Amygdala (tissue), 56 donors: Measurements from ENCODE around the gene KRTAP10-9.
"Not testable (repeated sequence)": the region's sequence is repeated elsewhere in the genome, so short reads cannot be mapped to it uniquely, and the experiment has no call there.

Experiments
- DNase-seq, 56 donors: peaks; one replicate each; lab custom pipeline; 2025; lab: John Stamatoyannopoulos, UW

Gene KRTAP10-9

GRCh38 chr21:44594406-44594916 lies 32.4 kb upstream of the KRTAP10-9 start:
- no peak for DNase-seq

DNA sequence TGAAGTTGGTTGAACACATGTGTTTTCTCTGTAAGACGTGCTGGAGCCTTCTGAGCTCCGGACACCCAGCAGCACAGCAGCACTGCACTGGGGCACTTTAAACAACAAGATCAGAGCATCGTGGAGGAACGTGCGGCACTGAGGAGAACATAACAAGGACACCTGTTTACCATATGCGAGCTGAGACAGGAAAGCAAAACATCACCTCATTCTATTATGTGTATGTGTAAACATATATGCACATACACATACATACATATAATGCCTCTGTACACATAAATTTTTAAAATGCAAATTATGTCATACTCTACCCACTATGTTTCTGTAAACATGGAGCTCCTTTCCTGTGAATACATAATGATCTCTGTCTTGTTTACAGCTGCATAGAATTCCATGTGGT lies 31.4 kb upstream of the KRTAP10-9 start:
- DNase-seq, result no peak

DNA sequence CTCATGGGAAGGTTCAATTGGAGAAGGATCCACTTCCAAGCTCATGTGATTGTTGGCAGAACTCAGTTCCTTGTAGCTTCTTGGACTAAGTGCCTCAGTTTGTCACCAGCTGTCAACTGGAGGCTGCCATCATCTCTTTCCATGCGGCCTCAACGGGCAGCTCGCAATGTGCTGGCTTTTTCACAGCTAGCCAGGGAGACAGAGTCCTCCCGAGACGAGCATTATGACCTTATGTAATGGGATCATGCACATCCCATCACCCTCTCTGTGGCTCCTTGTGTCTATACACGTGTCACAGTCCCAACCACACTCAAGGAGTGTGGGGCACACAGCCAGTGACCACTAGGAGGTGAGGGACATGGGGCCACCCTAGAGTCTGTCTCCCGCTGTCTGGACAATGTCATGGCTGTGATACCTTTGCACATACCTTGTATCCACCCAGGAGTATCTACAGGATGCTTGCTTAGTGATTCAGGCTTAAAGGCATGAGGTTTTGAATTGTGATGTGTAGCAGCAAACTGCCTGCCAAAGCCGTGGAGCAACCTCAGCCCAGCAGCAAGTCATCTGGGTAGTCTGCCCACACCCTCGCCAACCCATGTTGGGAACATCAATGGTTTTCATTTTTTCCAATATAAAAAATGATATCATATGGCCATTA lies 30.7 kb upstream of the KRTAP10-9 start:
- no peak for DNase-seq

DNA sequence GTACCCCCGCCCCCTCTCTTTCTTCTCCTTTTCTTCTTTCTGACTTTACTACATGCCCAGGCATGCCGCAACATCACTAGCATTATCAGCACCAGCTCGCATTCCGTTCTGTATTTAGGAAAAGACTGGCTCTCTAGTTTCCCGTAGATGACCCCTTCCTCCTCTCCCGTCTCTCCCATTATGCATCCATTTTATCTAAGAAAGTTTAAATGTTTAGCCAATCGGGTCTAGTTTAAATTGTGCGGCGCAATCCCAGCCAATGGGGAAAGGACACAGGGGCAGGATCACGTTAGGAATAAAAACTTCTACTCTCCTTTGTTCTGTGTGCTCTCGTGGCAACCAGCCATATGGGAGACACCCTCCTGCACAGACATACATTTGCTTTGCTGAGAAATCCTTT lies 28.8 kb upstream of the KRTAP10-9 start:
- DNase-seq, result no peak

DNA sequence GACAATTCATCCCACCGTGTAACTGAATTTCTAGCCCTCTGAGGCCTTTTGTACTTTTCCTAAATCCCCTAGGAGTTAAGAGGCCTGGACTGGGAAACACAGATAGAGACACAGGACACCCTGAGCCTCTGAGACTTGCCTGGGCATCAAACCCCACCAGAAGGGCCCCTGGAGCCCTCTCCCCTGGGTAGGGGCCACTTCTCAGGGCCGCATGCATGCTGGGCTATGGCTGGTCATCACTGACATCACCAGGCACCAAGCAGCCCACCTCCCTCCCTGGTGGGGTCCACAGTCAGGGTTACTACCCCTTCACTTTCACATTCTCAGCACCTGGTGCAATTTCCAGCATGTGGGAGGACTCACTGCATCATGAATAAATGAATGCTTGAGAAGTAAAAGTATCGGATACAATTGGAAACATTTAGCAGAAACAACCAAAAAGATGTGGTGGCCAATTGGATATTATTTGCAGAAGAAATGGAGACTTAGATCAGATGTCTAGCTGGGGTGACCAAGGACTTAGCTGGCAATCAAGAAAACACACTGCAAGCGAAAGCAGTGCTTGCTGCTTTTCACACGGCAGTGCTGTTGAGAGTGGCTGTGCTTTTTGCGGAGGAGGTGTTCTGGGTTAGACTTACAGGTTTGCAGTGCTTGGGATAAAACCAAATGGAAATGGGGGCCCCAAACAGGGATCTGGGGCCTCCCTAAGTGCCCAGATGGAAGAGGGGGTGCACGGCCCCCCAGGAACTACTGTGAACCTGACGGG lies 27.4 kb upstream of the KRTAP10-9 start:
- DNase-seq, result no peak

DNA sequence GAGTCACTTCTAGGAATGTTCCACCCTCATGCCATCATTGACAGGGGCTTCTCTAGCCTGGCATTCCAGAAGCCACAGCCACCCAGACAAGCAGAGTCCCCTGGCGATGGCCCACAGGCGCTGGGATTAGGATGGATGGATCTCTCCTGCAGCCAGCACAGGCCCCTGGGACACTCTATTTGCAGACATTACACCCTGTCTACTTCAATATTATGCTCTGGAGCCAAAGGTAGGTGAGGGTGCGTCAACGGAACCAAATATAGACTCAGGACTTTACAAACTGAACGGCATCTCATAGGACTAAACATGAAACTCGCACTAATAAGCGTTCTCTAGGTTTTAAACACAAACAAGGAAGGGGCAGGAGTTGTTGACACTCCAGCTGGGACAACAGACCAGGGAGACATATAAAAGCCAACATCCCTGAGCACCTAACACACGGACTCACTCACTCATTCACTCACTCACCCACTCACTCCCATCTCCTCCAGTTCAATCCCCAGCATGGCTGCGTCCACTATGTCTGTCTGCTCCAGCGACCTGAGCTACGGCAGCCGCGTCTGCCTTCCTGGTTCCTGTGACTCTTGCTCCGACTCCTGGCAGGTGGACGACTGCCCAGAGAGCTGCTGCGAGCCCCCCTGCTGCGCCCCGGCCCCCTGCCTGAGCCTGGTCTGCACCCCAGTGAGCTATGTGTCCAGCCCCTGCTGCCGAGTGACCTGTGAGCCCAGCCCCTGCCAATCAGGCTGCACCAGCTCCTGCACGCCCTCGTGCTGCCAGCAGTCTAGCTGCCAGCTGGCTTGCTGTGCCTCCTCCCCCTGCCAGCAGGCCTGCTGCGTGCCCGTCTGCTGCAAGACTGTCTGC lies 26.5 kb upstream of the KRTAP10-9 start, which contains the start of gene KRTAP10-7:
Gene KRTAP10-7, plus strand, starts transcription at position 480 of the 861 bp plus-strand sequence. Its CDS starts 25 bp downstream, at position 505.
- not testable (repeated sequence) for DNase-seq

GRCh38 chr21:44601091-44601490 lies 25.8 kb upstream of the KRTAP10-9 start:
- DNase-seq, result not testable (repeated sequence)

- DNase-seq, result no peak
Observed at GRCh38 chr21:44601596-44602462, 25.1 kb upstream of the KRTAP10-9 start.

- no peak for DNase-seq
Observed at GRCh38 chr21:44602463-44602850, 24.4 kb upstream of the KRTAP10-9 start.

- no peak for DNase-seq
Observed at GRCh38 chr21:44603109-44603875, 23.6 kb upstream of the KRTAP10-9 start.

DNA sequence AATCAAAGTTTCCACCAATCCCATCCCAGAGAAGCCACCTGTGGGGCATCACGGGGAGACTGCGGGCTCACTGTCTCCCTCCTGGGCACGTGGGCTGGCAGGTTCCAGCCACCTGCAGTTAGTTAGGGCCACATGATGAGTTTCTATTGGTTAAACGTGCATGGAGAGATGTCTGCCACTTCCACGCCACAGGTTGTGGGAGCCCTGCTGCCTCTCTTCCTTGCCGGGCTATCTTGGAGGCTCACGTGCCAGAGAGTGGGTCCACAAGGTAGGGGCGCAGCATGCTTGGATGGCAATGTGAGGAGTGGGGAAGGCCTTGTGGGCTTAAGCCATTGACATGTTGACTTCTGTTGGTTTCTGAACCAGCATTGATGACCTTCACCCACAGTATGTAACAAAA lies 23.0 kb upstream of the KRTAP10-9 start:
- no peak for DNase-seq

DNA sequence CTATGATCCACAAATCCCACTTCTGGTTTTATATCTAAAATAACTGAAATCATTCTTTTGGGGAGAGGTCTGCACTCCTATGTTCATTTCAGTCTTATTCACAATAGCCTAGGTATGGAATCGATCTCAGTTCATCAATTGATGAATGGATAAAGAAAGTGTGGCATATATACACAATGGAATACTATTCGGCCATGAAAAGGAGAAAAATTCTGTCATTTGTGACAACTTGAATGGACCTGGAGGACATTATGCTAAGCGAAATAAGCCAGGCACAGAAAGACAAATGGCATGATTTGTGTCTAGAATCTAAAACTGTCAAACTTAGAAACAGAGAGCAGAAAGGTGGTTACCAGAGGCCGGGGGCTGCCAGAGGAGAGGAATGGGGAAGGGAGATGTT lies 20.4 kb upstream of the KRTAP10-9 start:
- DNase-seq, result no peak

- no peak for DNase-seq
Observed at GRCh38 chr21:44609193-44609592, 17.7 kb upstream of the KRTAP10-9 start.

GRCh38 chr21:44610157-44610843 lies 16.6 kb upstream of the KRTAP10-9 start:
- DNase-seq, result not testable (repeated sequence)

DNA sequence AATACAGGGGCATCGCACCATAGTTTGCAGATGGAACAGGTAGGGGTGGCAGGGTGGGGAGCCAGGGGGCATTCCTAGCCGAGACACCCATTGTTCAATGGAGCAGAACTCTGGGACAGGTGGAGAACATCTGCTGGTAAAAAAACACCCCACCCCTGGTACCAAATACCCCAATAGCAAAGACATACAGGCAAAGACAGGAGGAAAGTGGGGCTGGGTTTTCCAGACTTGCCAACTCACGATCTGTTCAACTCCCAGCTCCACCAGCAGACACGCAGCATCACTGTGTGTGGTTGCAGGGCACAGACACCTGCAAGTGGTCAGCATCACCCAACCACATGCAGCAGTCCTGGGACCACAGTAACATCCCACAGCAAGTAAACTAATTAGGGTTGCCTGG lies 15.3 kb upstream of the KRTAP10-9 start:
- no peak for DNase-seq

GRCh38 chr21:44612029-44612486 lies 14.8 kb upstream of the KRTAP10-9 start, which contains the start of gene KRTAP10-8:
TSS of gene KRTAP10-8 (plus strand) at chr21:44612079. CDS start at chr21:44612101, 22 bp downstream.
- no peak for DNase-seq

DNA sequence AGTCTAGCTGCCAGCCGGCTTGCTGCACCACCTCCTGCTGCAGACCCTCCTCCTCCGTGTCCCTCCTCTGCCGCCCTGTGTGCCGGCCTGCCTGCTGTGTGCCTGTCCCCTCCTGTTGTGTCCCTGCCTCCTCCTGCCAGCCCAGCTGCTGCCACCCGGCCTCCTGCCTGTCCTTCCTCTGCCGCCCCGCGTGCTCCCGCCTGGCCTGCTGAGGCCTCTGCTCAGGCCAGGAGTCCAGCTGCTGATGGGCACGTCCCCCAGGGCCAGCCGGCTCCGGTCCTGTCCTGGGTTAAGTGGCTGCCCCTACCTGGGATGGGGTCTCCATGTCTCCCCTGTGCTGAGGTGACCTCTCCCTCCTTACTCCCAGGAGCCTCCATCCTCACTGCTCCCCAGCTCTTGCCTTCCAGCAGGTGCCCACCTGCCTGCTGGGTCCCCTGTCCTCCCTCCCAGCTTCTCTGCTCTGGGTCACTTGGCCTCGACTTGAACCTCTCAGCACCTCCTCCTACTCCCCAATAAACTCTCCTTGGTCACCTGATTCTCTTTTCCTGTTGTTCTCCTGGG lies 14.1 kb upstream of the KRTAP10-9 start:
- DNase-seq, result no peak
